Vagina (tissue), 2 donors: Measurements from ENCODE around the gene HUNK.

Experiments used
- POLR2AphosphoS5 ChIP-seq, 2 donors: sonication (generic); formaldehyde crosslinking; IDR thresholded peaks; one replicate each; pipeline ENCODE4 v1.9.0; 2017; ENCODE audit warnings: antibody characterized with exemption in 2 of 2, mild to moderate bottlenecking in 2 of 2, low read depth in 1 of 2; ENCODE audit not compliant: insufficient read depth in 1 of 2
- TF ChIP-seq, protein P1 (sequence below), 3 experiments: fragments of 450-650 bp in 2 of 3; fragments of 200-600 bp in 1 of 3; sonication (generic) in 1 of 3; IDR thresholded peaks; one replicate each; pipeline ENCODE4 v1.5.1; 2017 to 2019; ENCODE audit warnings: antibody characterized with exemption in 3 of 3, mild to moderate bottlenecking in 2 of 3, moderate library complexity in 2 of 3

DNA sequence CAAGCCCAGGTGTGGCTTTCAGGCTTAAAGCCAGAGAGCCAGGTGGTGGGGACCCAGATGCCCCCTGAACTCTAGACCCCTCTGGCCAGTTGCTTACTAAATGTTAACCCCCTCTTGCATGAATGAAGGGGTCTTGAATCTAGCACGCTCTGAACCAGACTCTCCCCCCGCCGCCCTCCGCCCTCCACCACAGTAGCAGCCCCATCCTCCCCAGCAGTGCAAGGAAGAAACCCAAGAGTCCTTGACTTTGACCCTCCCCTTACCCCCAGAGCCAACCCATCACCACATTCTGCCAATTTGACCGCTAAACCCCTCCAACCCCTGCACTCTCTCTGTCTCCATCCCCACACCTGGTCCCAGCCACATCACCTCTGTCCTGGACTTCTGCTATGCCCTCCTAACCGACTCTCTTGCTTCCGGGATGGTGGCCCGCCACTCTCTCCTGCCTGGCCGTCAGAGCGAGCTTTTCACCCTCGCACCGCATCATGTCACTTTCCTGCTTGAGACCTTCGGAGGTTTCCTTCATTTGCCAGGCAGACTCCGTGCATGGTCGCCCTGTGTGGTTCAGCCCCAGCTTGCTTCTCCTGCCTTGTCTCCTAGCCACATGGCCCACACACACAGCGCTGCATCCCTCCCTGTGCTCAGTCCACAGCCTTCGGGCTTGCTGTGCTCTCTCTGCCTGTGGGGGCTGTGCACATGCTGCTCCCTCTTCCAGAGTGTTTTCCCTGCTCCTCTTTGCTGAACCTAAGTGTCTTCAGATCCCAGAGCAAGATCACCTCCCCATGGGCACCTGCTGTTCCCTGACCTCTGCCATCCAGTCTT lies 113.4 kb downstream of the HUNK start:
- TF ChIP-seq, protein P1, sequence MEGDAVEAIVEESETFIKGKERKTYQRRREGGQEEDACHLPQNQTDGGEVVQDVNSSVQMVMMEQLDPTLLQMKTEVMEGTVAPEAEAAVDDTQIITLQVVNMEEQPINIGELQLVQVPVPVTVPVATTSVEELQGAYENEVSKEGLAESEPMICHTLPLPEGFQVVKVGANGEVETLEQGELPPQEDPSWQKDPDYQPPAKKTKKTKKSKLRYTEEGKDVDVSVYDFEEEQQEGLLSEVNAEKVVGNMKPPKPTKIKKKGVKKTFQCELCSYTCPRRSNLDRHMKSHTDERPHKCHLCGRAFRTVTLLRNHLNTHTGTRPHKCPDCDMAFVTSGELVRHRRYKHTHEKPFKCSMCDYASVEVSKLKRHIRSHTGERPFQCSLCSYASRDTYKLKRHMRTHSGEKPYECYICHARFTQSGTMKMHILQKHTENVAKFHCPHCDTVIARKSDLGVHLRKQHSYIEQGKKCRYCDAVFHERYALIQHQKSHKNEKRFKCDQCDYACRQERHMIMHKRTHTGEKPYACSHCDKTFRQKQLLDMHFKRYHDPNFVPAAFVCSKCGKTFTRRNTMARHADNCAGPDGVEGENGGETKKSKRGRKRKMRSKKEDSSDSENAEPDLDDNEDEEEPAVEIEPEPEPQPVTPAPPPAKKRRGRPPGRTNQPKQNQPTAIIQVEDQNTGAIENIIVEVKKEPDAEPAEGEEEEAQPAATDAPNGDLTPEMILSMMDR (IDR thresholded peaks at IDR 0.05) = no peak
- no peak for TF ChIP-seq POLR2AphosphoS5 (IDR thresholded peaks at IDR 0.05; ENCODE audit: insufficient read depth in 1 of 2, low read depth in 1 of 2)
